Measurements from ENCODE around the gene UBE3B.

Gene UBE3B

DNA sequence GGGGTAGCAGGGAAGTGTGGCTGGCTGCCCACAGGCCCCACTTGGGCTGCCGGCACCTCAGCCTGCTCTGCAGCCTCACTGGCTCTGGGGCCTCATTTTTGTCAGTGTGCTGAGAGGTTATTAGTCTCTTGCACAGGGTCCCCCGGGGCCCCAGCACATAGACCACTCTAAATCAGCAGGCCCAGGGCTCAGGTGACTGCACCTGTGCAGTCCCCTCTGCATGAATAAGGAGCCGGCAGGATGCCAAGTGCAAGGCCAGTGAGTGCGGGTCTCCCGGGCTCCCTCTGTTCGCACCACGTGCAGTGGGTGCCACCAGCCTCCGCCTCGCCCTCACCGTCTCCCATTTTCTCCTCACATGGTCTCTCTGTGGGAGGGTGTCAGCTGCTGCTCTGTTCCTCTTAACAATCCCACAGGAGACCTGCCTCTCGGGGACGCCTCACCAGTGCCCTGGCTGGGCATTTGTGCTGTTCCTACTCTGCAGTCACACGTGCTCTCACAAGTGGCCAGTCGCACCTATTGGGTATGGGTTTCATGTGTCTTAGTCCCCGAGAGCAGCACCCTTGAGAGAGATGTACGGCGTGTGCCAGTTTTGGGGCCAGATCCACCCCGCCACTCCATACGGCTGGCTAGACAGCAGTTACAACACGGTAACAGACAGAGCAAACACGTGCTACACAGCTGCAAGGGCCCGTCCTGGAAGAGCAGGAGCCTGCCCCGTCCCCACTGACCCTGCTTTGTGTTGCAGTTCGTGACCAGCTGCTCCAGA, 55.5 kb downstream of the UBE3B start:
- no peak for DNase-seq

DNA sequence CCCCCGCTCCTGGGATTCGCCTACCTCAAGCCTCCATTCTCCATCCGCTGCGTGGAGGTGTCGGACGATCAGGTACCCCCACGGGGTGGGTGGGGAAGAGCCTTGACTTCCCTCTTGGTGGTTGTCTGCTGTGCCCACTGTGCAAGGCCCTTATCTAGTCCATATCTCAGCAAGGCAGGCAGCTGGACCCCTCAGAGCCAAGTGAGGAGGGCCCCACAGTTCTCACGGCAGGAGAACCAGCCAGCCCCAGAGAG, 56.0 kb downstream of the UBE3B start:
- no peak for DNase-seq

- no peak for DNase-seq
Measured at GRCh38 chr12:109534456-109534855, 57.0 kb downstream of the UBE3B start.

GRCh38 chr12:109535231-109535862, 57.9 kb downstream of the UBE3B start:
- no peak for DNase-seq

GRCh38 chr12:109535863-109536250, 58.4 kb downstream of the UBE3B start:
- DNase-seq = no peak

GRCh38 chr12:109537136-109537535, 59.7 kb downstream of the UBE3B start:
- no peak for DNase-seq

DNA sequence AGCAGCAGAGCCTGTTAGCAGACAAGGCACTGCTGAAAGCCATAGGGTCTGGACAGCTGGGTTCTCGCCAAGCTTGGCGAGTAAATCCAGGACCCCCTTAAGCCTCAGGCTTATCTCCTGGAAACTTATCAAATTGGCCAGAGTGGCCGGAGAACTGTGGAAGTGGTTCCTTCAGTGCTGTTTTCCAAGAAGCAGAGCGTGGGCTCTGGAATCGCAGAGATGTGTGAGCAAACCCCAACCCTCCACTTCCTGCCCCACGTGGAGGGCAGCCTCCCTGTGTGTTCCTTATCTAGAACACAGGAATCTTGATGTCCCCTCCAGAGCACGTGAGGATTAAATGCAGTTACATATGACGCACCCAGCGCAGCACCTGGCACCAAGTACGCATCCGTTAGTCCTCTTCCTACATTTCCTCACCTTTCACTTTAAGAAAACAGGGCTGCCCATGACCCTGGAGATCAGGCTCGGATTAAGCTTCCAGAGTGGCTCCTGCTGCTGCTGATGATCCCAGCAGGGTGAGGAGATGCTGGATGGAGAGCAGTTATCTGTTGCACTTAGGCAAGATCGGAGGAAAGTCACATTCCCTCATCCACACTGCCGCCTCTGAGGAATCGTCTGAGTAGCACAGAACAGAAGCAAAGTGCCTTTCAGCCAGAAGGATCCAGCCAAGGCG, 60.9 kb downstream of the UBE3B start:
- DNase-seq = no peak

GRCh38 chr12:109539508-109539907, 62.1 kb downstream of the UBE3B start:
- no peak for DNase-seq

GRCh38 chr12:109540526-109541412, 63.3 kb downstream of the UBE3B start:
- no peak for DNase-seq

- DNase-seq = no peak
Measured at GRCh38 chr12:109541413-109541726, 63.9 kb downstream of the UBE3B start.

GRCh38 chr12:109542014-109542413, 64.6 kb downstream of the UBE3B start:
- DNase-seq = no peak

GRCh38 chr12:109542876-109543275, 65.4 kb downstream of the UBE3B start:
- no peak for DNase-seq

GRCh38 chr12:109544955-109545531, 67.6 kb downstream of the UBE3B start:
- DNase-seq = no peak

DNA sequence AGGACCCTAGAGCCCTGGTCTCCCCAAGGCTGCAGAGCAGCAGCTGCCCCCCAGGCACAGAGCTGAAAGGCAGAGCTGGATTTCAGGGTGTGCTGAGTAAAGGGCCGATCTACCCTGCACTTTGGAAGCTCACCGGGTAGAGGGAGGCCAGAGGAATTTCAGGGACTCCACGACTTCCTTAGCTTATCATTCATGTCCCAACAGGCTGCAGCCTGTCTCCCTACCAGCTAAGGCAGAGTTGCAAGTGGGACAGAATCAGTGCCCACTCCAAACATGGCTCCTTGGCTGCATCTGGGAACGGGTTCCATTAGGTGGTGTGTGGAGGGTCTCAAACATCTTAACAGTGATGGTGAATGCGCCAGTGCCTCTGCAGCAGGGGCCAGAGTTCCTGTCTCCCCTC, 68.4 kb downstream of the UBE3B start:
- no peak for DNase-seq

DNA sequence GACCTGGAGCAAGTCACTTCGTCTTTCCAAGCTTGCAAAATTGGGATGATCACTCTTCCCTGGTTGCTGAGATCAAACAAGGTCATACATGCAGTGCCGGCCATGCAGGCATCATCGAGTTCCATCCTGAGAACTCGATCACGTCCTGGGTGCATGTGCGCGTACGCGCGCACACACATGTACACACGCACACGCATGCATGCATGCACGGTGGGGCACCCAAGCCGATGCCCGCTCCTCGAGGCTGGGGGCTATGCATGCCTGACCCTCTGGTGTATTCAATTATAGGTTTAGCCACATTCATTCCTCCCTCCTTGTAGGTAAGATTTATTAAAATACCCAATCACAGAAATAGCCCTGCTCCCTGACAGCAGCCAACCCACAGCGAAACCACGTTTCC, 69.9 kb downstream of the UBE3B start:
- DNase-seq = no peak

GRCh38 chr12:109548258-109548657, 70.8 kb downstream of the UBE3B start:
- no peak for DNase-seq

DNA sequence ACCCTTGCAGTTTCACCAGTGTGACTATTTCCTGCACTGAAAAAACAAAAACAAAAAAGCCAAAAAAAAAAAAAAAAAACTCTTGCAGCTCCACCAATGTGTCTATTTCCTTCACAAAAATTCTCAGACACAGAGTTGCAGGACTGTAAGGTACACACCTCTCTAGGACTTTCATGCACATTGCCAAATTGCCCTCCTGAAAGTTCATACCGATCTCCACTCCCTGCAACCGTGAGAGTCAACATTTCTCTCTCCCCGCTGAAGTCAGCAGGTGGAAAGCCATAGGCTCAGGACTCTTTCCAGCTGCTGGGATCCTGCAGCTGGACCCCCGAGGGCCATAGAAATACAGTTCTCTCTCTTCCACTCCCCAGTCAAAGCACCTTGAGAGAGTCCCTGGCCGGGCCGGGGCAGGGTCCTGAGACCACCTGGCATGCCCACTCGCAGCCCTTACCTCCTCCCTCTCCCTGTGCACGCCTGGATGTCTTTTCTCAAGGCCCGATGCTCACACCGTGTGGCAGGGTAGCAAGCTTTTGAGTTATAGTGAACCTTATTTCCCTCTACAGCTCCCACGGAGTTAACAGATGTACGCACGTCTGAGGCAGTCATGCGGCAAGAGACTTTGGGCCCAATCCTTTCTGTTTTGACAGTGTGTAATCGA, 72.3 kb downstream of the UBE3B start:
- DNase-seq = no peak

- DNase-seq = no peak
Measured at GRCh38 chr12:109550281-109550680, 72.8 kb downstream of the UBE3B start.

GRCh38 chr12:109551108-109551507, 73.7 kb downstream of the UBE3B start:
- no peak for DNase-seq

DNA sequence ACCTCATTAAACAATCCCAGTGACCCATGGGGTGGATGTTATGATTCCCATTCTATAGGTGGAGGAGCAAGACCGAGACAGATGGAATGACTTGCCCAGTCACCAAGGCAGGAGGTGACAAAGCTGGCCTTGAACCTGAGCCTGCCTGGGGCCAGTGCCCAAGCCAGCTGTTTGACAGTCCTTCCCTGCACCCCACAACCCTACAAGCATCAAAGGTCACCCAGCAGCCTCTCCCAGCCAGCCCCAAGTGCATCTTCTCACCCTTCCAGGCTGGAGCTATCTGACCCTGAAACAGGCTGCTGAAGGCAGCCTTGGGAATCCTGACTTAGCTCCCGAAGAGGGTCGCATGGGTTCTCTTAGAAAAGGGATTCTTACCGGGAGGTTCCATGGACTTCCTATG, 75.5 kb downstream of the UBE3B start:
- no peak for DNase-seq

DNA sequence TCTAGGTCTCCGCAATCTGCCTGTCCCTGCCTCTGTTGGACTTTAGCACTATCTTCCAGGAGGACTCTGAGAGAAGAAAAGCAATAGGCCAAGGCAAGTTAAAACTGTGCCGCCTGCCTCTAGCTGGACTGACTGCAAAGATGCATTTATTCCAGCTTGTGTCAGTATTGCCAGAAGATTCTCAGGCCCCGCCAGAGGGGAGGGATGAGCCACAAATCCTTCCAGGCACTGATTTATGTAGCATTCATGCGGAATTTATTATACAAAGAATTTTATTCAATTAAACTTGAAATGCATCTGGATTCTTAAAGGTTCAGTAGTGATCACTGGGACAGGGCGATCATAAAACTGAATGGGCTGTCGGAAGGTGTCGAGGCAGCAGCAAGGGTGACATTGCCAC, 76.0 kb downstream of the UBE3B start:
- DNase-seq = no peak

GRCh38 chr12:109553906-109554500, 76.6 kb downstream of the UBE3B start:
- DNase-seq = no peak

Data from SW 1271 (cell line).